H1 (cell line): ENCODE data around the gene LRRC23. TPM values are rescaled to one million over a fixed set of nuclear protein-coding genes. Genes with fewer than 3 reads are reported as not detected.

ENCODE experiments used
- CTCF ChIA-PET: fragments of 300-600 bp; sonication (Branson Sonifier 250); formaldehyde crosslinking; loops from one replicate; lab custom pipeline; 2021; ENCODE audit not compliant: partially characterized antibody; lab: Charles Lee
- POLR2A ChIA-PET: fragments of 300-600 bp; sonication (Branson Sonifier 250); formaldehyde crosslinking; loops from one replicate; lab custom pipeline; 2021; ENCODE audit warnings: inconsistent platforms; ENCODE audit not compliant: partially characterized antibody; lab: Charles Lee
- DNase-seq, 2 experiments: peaks; one replicate each; pipeline versions ENCODE4 v3.0.0 to v3.0.0-alpha.2; 2010 to 2022; ENCODE audit warnings: low spot score in 2 of 2, low read depth in 1 of 2, mixed read lengths in 1 of 2
- FAIRE-seq: peaks from 2 replicates; lab custom pipeline; 2011; peaks lifted over from hg19 to GRCh38; lab: Jason Lieb, UNC
- H2AFZ ChIP-seq: 2 replicates; pipeline ENCODE4 v1.8.1; 2012; ENCODE audit warnings: low read length, inconsistent platforms
- H2AK5ac ChIP-seq: 2 replicates; pipeline ENCODE4 v1.6.1; 2013; ENCODE audit warnings: low read depth, low read length
- H2BK120ac ChIP-seq: replicated peaks from 2 replicates; pipeline ENCODE3; 2013; ENCODE audit warnings: low read depth, low read length, inconsistent platforms
- H2BK12ac ChIP-seq: 2 replicates; pipeline ENCODE4 v1.6.1; 2013; ENCODE audit warnings: low read depth, low read length
- H2BK15ac ChIP-seq: 2 replicates; pipeline ENCODE4 v1.6.1; 2013; ENCODE audit warnings: low read length
- H2BK20ac ChIP-seq: 2 replicates; pipeline ENCODE4 v1.6.1; 2013; ENCODE audit warnings: low read length
- H2BK5ac ChIP-seq: 2 replicates; pipeline ENCODE4 v1.6.1; 2013; ENCODE audit warnings: low read depth, low read length
- H3K14ac ChIP-seq: 2 replicates; pipeline ENCODE4 v1.6.1; 2013; ENCODE audit warnings: inconsistent platforms; ENCODE audit not compliant: insufficient read length
- H3K18ac ChIP-seq: 2 replicates; pipeline ENCODE4 v1.6.1; 2013; ENCODE audit warnings: low read length; ENCODE audit errors: extremely low read depth
- H3K23ac ChIP-seq: 2 replicates; pipeline ENCODE4 v1.6.1; 2013; ENCODE audit warnings: inconsistent platforms; ENCODE audit not compliant: insufficient read length
- H3K23me2 ChIP-seq: 2 replicates; pipeline ENCODE4 v1.6.1; 2013; ENCODE audit warnings: low read depth, low read length
- H3K27ac ChIP-seq: 2 replicates; pipeline ENCODE4 v1.6.1; 2011; ENCODE audit warnings: low read depth, low read length, inconsistent platforms
- H3K27me3 ChIP-seq, 4 experiments: replicated peaks in 1 of 4; 1 replicate in 1 of 4; 2 replicates in 3 of 4; pipeline versions ENCODE4 v1.6.1 to v1.8.1; 2011 to 2013; ENCODE audit warnings: low read length in 3 of 4, mild to moderate bottlenecking in 3 of 4, inconsistent platforms in 2 of 4, mixed read lengths in 2 of 4, moderate library complexity in 1 of 4; ENCODE audit not compliant: control insufficient read depth in 3 of 4, insufficient read depth in 3 of 4; ENCODE audit errors: extremely low read depth in 1 of 4
- H3K36me3 ChIP-seq, 4 experiments: 2 replicates each; pipeline versions ENCODE4 v1.6.1 to v1.8.1; 2011 to 2013; ENCODE audit warnings: mild to moderate bottlenecking in 4 of 4, low read length in 3 of 4, moderate library complexity in 2 of 4, control low read depth in 1 of 4, inconsistent platforms in 1 of 4; ENCODE audit not compliant: insufficient read depth in 4 of 4, control insufficient read depth in 2 of 4
- H3K4ac ChIP-seq: replicated peaks from 2 replicates; pipeline ENCODE3; 2013; ENCODE audit warnings: low read length, low read depth, mixed read lengths, inconsistent platforms; ENCODE audit not compliant: insufficient read length
- H3K4me1 ChIP-seq, 4 experiments: replicated peaks in 1 of 4; 1 replicate in 1 of 4; 2 replicates in 3 of 4; pipeline versions ENCODE4 v1.6.1 to v1.8.1; 2011 to 2013; ENCODE audit warnings: low read length in 3 of 4, inconsistent platforms in 2 of 4, mixed read lengths in 1 of 4; ENCODE audit not compliant: insufficient read depth in 4 of 4, control insufficient read depth in 3 of 4
- H3K4me2 ChIP-seq, 2 experiments: 2 replicates each; pipeline versions ENCODE4 v1.6.1 to v1.8.1; 2011 to 2013; ENCODE audit warnings: low read depth in 2 of 2, low read length in 2 of 2, control low read depth in 1 of 2, inconsistent platforms in 1 of 2, mild to moderate bottlenecking in 1 of 2; ENCODE audit not compliant: insufficient read depth in 1 of 2
- H3K4me3 ChIP-seq, 4 experiments: fragments of 200-600, 300-600 bp in 1 of 4; sonication (generic), shearing (Covaris generic), sonication (Bioruptor Twin) in 1 of 4; 2 replicates each; pipeline versions ENCODE4 v1.5.1 to v1.8.1; 2011 to 2016; ENCODE audit warnings: low read length in 4 of 4, low read depth in 3 of 4, control low read depth in 2 of 4, inconsistent platforms in 2 of 4, mild to moderate bottlenecking in 2 of 4, mixed read lengths in 1 of 4, moderate library complexity in 1 of 4; ENCODE audit not compliant: insufficient read depth in 2 of 4; ENCODE audit errors: extremely low read depth in 1 of 4
- H3K56ac ChIP-seq: replicated peaks from 2 replicates; pipeline ENCODE3; 2013; ENCODE audit warnings: low read depth, mild to moderate bottlenecking, mixed read lengths, low read length, inconsistent platforms; ENCODE audit not compliant: insufficient read length
- H3K79me1 ChIP-seq: 2 replicates; pipeline ENCODE4 v1.6.1; 2013; ENCODE audit warnings: low read depth, low read length, control low read depth
- H3K79me2 ChIP-seq, 2 experiments: 2 replicates each; pipeline versions ENCODE4 v1.6.1 to v1.8.1; 2012 to 2013; ENCODE audit warnings: low read length in 2 of 2, mild to moderate bottlenecking in 2 of 2, inconsistent platforms in 1 of 2; ENCODE audit not compliant: insufficient read depth in 2 of 2, control insufficient read depth in 1 of 2
- H3K9ac ChIP-seq, 4 experiments: replicated peaks in 1 of 4; 1 replicate in 1 of 4; 2 replicates in 3 of 4; pipeline versions ENCODE4 v1.6.1 to v1.8.1; 2011 to 2013; ENCODE audit warnings: low read depth in 3 of 4, low read length in 3 of 4, control low read depth in 2 of 4, mild to moderate bottlenecking in 2 of 4, moderate library complexity in 2 of 4, inconsistent platforms in 1 of 4; ENCODE audit errors: extremely low read depth in 1 of 4
- H3K9me3 ChIP-seq, 2 experiments: 2 replicates each; pipeline versions ENCODE4 v1.6.1 to v1.8.1; 2012 to 2013; ENCODE audit warnings: mild to moderate bottlenecking in 2 of 2, moderate library complexity in 2 of 2, control low read depth in 1 of 2, inconsistent platforms in 1 of 2, low read depth in 1 of 2, low read length in 1 of 2, mixed read lengths in 1 of 2; ENCODE audit not compliant: insufficient read depth in 2 of 2
- H4K20me1 ChIP-seq, 2 experiments: replicated peaks in 1 of 2; 2 replicates each; pipeline versions ENCODE3 to v1.8.1; 2011 to 2013; ENCODE audit warnings: inconsistent platforms in 2 of 2, low read length in 2 of 2, mild to moderate bottlenecking in 1 of 2; ENCODE audit not compliant: insufficient read depth in 2 of 2, control insufficient read depth in 1 of 2
- H4K5ac ChIP-seq: 2 replicates; pipeline ENCODE4 v1.6.1; 2013; ENCODE audit warnings: low read length, low read depth, mixed read lengths, inconsistent platforms; ENCODE audit not compliant: insufficient read length
- H4K8ac ChIP-seq: 2 replicates; pipeline ENCODE4 v1.8.0; 2013; ENCODE audit warnings: mild to moderate bottlenecking, moderate library complexity, low read length, inconsistent platforms; ENCODE audit not compliant: insufficient read depth; ENCODE audit errors: extremely low read depth
- H4K91ac ChIP-seq: replicated peaks from 2 replicates; pipeline ENCODE3; 2013; ENCODE audit warnings: low read length, mixed read lengths, inconsistent platforms; ENCODE audit not compliant: insufficient read length
- CREB1 ChIP-seq: IDR thresholded peaks from 2 replicates; pipeline ENCODE4 v1.6.1; 2012; ENCODE audit warnings: inconsistent platforms
- JUND ChIP-seq: IDR thresholded peaks from 2 replicates; pipeline ENCODE4 v1.6.1; 2011; ENCODE audit warnings: mild to moderate bottlenecking, improper control_type of control experiment, low read length
- SAP30 ChIP-seq: fragments of 300-600 bp; sonication (generic); IDR thresholded peaks from 2 replicates; pipeline ENCODE4 v1.7.1; 2012; ENCODE audit warnings: low read length, moderate library complexity, mild to moderate bottlenecking, inconsistent platforms; ENCODE audit not compliant: insufficient read depth, insufficient replicate concordance
- WGBS, 2 experiments: shearing (Covaris generic) in 1 of 2; methylation state at CpG; one replicate each; pipeline versions ENCODE4 v1.1.6 to v1.1.7; 2013 to 2015; ENCODE audit warnings: low lambda C conversion rate in 2 of 2, mixed read lengths in 2 of 2, inconsistent platforms in 1 of 2, low coverage in 1 of 2, missing lambda C conversion rate in 1 of 2; ENCODE audit not compliant: insufficient replicate concordance in 2 of 2, insufficient coverage in 1 of 2, insufficient read length in 1 of 2; ENCODE audit errors: extremely low coverage in 1 of 2, missing lambda C conversion rate in 1 of 2; 5-methylcytosine and 5-hydroxymethylcytosine counted together
- polyA plus RNA-seq, 7 experiments: library from polyadenylated mRNA; depleted of rRNA in 3 of 7; stranded (reverse) in 5 of 7; unstranded in 2 of 7; fragments of >200 nt in 5 of 7; fragments of 200-250 nt in 2 of 7; gene quantifications; 1 replicate in 5 of 7; 2 replicates in 1 of 7; 4 replicates in 1 of 7; pipeline versions ENCODE4 v1.2.1 to v1.2.3, GENCODE V29; 2011 to 2013; ENCODE audit warnings: missing spikeins in 2 of 7, mixed read lengths in 2 of 7
- total RNA-seq: library from RNA; stranded (reverse); fragmentation: NEBNext Ultra II Directional; extraction: Animal tissue kit (Norgen Biotek cat#: 25700); gene quantifications from 2 replicates; pipeline ENCODE4 v1.2.1, GENCODE V29; 2021

The LRRC23 gene
- total and polyA plus RNA-seq, 2 of the 8 experiments (the other 6 are each of a cell fraction or from before 2014, with no cell fraction given): 2.5 to 3.6 TPM

- FAIRE-seq: no peak
- 77% methylated on average over 2 of the region's 2 CpGs; no CpG with 5 or more reads in 1 of the 2 experiments for WGBS, 2 experiments
- H3K9me3 ChIP-seq: no peaks in the 10 kb centered on the region
These were observed 45.8 kb upstream of the LRRC23 start for GRCh38 chr12:6858799-6859198.

More at GRCh38 chr12:6858799-6859198, 45.8 kb upstream of the LRRC23 start:
- H3K4me1 ChIP-seq: peaks cover 0 to under 1% (median 0%) of the 10 kb centered on the region in 4 experiments; a peak in 1 of 7 replicates
- no peak overlapping the region for H4K91ac ChIP-seq
- H4K20me1 ChIP-seq: peaks cover 0 to 2% of the 10 kb centered on the region in 2 experiments
- H4K8ac ChIP-seq: no peak overlapping the region
- no peak overlapping the region for H3K9ac ChIP-seq
- H3K36me3 ChIP-seq: peaks cover 33 to 71% (median 65%) of the 10 kb centered on the region in 4 experiments
- peaks cover 0 to 10% of the 10 kb centered on the region in 2 experiments; a peak in 2 of 4 replicates for H3K79me2 ChIP-seq
- H3K23me2 ChIP-seq: no peaks in the 10 kb centered on the region
- no peak overlapping the region for H3K27ac ChIP-seq
- H2BK120ac ChIP-seq: no peak overlapping the region
- no peak overlapping the region for H3K4ac ChIP-seq
- H2AFZ ChIP-seq: no peak overlapping the region
- no peaks in the 10 kb centered on the region; the same call in 1 of the 2 replicates for H3K79me1 ChIP-seq
- no peak overlapping the region for H3K4me2 ChIP-seq
- no peak overlapping the region for H3K56ac ChIP-seq
- TF ChIP-seq SAP30: no peak
- no peak for TF ChIP-seq JUND
- TF ChIP-seq CREB1: no peak
- CTCF ChIA-PET: interaction anchor here (0.8 to 4.5 kb wide), 4 partner anchors 12 to 80 kb away, joined by 4 to 27 read pairs (median 6); partner anchors contain the start of gene SPSB2
- POLR2A ChIA-PET: interaction anchor here (1.0 to 18.9 kb wide), 5 partner anchors 8 to 38 kb away, joined by 3 to 588 read pairs (median 5); partner anchors contain the start of genes CDCA3, GNB3, SPSB2 and USP5
- no peak for DNase-seq
- no peak overlapping the region for H2BK5ac ChIP-seq
- H2BK12ac ChIP-seq: no peak overlapping the region
- H3K23ac ChIP-seq: no peak overlapping the region
- H3K14ac ChIP-seq: no peak overlapping the region
- H2BK15ac ChIP-seq: no peak overlapping the region
- H4K5ac ChIP-seq: no peak overlapping the region
- H3K4me3 ChIP-seq: no peak overlapping the region
- no peak overlapping the region for H3K18ac ChIP-seq
- H2BK20ac ChIP-seq: no peak overlapping the region
- H3K27me3 ChIP-seq: no peaks in the 10 kb centered on the region
- no peak overlapping the region for H2AK5ac ChIP-seq
